ENCODE results near the gene WDTC1. TPM values are rescaled to one million over a fixed set of nuclear protein-coding genes. Genes with fewer than 3 reads are reported as not detected.

The WDTC1 gene
- total and polyA plus RNA-seq, 2 of the 13 experiments (the other 11 are each of a cell fraction or from before 2014, with no cell fraction given), result 5.5 TPM

DNA sequence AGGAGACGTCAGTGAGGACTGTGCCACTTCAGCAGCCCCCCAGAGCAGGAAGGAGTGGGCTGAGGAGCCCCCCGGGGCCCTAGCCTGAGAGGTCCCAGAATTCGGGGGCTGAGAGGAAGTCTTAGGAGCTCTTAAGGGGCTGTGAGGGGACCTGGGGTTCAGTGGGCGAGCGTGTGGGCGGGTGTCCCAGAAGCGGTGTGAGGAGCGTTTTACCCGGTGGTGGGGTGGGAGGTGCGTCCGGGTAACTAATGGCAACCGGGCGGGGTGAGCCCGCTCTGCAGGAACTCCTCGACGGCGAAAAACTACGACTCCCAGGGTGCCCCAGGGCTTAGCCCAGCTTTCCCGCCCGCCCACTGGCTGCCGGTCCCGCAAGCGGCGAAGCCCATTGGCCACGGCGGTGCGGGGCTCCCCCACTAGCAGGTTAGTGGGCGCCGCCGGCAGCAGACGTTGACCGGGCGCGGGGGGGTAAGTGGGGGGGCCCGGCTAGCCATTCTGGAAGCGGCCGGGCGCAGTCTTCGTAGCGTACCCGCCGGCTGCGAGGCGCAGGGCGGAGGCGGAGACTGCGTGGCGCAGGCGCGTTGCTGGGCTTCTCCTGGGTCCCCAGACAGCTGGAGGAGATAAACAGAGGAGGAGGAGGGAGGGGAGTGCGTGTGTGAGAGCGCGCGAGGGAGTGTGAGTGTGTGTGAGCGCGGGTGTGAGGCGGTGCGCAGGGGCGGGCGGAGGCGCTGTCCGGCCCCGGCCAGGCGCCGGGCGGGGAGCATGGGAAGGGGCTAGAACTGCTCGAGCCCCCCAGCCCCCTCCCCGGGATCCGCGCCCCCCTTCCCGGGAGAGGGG, at the start of gene WDTC1 (continued):
- TF ChIP-seq, protein P1, sequence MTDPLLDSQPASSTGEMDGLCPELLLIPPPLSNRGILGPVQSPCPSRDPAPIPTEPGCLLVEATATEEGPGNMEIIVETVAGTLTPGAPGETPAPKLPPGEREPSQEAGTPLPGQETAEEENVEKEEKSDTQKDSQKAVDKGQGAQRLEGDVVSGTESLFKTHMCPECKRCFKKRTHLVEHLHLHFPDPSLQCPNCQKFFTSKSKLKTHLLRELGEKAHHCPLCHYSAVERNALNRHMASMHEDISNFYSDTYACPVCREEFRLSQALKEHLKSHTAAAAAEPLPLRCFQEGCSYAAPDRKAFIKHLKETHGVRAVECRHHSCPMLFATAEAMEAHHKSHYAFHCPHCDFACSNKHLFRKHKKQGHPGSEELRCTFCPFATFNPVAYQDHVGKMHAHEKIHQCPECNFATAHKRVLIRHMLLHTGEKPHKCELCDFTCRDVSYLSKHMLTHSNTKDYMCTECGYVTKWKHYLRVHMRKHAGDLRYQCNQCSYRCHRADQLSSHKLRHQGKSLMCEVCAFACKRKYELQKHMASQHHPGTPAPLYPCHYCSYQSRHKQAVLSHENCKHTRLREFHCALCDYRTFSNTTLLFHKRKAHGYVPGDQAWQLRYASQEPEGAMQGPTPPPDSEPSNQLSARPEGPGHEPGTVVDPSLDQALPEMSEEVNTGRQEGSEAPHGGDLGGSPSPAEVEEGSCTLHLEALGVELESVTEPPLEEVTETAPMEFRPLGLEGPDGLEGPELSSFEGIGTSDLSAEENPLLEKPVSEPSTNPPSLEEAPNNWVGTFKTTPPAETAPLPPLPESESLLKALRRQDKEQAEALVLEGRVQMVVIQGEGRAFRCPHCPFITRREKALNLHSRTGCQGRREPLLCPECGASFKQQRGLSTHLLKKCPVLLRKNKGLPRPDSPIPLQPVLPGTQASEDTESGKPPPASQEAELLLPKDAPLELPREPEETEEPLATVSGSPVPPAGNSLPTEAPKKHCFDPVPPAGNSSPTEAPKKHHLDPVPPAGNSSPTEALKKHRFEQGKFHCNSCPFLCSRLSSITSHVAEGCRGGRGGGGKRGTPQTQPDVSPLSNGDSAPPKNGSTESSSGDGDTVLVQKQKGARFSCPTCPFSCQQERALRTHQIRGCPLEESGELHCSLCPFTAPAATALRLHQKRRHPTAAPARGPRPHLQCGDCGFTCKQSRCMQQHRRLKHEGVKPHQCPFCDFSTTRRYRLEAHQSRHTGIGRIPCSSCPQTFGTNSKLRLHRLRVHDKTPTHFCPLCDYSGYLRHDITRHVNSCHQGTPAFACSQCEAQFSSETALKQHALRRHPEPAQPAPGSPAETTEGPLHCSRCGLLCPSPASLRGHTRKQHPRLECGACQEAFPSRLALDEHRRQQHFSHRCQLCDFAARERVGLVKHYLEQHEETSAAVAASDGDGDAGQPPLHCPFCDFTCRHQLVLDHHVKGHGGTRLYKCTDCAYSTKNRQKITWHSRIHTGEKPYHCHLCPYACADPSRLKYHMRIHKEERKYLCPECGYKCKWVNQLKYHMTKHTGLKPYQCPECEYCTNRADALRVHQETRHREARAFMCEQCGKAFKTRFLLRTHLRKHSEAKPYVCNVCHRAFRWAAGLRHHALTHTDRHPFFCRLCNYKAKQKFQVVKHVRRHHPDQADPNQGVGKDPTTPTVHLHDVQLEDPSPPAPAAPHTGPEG (CRISPR knock-in tag; IDR thresholded peaks at IDR 0.05), result 0 out of 2 replicates have a peak, but pooled peaks have one; percentile 48
- TF ChIP-seq, protein P2, sequence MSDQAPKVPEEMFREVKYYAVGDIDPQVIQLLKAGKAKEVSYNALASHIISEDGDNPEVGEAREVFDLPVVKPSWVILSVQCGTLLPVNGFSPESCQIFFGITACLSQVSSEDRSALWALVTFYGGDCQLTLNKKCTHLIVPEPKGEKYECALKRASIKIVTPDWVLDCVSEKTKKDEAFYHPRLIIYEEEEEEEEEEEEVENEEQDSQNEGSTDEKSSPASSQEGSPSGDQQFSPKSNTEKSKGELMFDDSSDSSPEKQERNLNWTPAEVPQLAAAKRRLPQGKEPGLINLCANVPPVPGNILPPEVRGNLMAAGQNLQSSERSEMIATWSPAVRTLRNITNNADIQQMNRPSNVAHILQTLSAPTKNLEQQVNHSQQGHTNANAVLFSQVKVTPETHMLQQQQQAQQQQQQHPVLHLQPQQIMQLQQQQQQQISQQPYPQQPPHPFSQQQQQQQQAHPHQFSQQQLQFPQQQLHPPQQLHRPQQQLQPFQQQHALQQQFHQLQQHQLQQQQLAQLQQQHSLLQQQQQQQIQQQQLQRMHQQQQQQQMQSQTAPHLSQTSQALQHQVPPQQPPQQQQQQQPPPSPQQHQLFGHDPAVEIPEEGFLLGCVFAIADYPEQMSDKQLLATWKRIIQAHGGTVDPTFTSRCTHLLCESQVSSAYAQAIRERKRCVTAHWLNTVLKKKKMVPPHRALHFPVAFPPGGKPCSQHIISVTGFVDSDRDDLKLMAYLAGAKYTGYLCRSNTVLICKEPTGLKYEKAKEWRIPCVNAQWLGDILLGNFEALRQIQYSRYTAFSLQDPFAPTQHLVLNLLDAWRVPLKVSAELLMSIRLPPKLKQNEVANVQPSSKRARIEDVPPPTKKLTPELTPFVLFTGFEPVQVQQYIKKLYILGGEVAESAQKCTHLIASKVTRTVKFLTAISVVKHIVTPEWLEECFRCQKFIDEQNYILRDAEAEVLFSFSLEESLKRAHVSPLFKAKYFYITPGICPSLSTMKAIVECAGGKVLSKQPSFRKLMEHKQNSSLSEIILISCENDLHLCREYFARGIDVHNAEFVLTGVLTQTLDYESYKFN (CRISPR knock-in tag; conservative IDR thresholded peaks at IDR 0.05), result peak; percentile 41
- TF ChIP-seq, protein P3, sequence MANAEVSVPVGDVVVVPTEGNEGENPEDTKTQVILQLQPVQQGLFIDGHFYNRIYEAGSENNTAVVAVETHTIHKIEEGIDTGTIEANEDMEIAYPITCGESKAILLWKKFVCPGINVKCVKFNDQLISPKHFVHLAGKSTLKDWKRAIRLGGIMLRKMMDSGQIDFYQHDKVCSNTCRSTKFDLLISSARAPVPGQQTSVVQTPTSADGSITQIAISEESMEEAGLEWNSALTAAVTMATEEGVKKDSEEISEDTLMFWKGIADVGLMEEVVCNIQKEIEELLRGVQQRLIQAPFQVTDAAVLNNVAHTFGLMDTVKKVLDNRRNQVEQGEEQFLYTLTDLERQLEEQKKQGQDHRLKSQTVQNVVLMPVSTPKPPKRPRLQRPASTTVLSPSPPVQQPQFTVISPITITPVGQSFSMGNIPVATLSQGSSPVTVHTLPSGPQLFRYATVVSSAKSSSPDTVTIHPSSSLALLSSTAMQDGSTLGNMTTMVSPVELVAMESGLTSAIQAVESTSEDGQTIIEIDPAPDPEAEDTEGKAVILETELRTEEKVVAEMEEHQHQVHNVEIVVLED (CRISPR knock-in tag; IDR thresholded peaks at IDR 0.05; ENCODE audit: borderline replicate concordance), result peak; percentile 96
- TF ChIP-seq, protein P4, sequence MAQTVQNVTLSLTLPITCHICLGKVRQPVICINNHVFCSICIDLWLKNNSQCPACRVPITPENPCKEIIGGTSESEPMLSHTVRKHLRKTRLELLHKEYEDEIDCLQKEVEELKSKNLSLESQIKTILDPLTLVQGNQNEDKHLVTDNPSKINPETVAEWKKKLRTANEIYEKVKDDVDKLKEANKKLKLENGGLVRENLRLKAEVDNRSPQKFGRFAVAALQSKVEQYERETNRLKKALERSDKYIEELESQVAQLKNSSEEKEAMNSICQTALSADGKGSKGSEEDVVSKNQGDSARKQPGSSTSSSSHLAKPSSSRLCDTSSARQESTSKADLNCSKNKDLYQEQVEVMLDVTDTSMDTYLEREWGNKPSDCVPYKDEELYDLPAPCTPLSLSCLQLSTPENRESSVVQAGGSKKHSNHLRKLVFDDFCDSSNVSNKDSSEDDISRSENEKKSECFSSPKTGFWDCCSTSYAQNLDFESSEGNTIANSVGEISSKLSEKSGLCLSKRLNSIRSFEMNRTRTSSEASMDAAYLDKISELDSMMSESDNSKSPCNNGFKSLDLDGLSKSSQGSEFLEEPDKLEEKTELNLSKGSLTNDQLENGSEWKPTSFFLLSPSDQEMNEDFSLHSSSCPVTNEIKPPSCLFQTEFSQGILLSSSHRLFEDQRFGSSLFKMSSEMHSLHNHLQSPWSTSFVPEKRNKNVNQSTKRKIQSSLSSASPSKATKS (CRISPR knock-in tag; IDR thresholded peaks at IDR 0.05), result no peak
- TF ChIP-seq ESRRA (CRISPR knock-in tag; IDR thresholded peaks at IDR 0.05; ENCODE audit: low read depth), result peak; percentile 49; the same call in 1 of the 2 replicates
- peak; percentile 65; the same call in 1 of the 2 replicates for TF ChIP-seq YEATS2 (CRISPR knock-in tag; IDR thresholded peaks at IDR 0.05; ENCODE audit: borderline replicate concordance)
- peak; percentile 76; the same call in 1 of the 2 replicates for TF ChIP-seq ZNF788 (CRISPR knock-in tag; IDR thresholded peaks at IDR 0.05; ENCODE audit: borderline replicate concordance)
- peak; percentile 63 for TF ChIP-seq CBFB (CRISPR knock-in tag; IDR thresholded peaks at IDR 0.05)
- TF ChIP-seq MAZ (IDR thresholded peaks at IDR 0.05; ENCODE audit: borderline replicate concordance, low read depth, low read length), result peak; percentile 71; the same call in 1 of the 2 replicates
- TF ChIP-seq MAZ (CRISPR knock-in tag; IDR thresholded peaks at IDR 0.05; ENCODE audit: low read depth), result peak; percentile 75
- no peak for TF ChIP-seq ZNF24 (IDR thresholded peaks at IDR 0.05)
- TF ChIP-seq ZNF552 (CRISPR knock-in tag; IDR thresholded peaks at IDR 0.05; ENCODE audit: borderline replicate concordance), result peak; percentile 22; the same call in 1 of the 2 replicates
